ENCODE measurements around the gene NBPF20.
"Not testable (repeated sequence)": the region's sequence is repeated elsewhere in the genome, so short reads cannot be mapped to it uniquely, and the experiment has no call there.

The NBPF20 gene, protein sequence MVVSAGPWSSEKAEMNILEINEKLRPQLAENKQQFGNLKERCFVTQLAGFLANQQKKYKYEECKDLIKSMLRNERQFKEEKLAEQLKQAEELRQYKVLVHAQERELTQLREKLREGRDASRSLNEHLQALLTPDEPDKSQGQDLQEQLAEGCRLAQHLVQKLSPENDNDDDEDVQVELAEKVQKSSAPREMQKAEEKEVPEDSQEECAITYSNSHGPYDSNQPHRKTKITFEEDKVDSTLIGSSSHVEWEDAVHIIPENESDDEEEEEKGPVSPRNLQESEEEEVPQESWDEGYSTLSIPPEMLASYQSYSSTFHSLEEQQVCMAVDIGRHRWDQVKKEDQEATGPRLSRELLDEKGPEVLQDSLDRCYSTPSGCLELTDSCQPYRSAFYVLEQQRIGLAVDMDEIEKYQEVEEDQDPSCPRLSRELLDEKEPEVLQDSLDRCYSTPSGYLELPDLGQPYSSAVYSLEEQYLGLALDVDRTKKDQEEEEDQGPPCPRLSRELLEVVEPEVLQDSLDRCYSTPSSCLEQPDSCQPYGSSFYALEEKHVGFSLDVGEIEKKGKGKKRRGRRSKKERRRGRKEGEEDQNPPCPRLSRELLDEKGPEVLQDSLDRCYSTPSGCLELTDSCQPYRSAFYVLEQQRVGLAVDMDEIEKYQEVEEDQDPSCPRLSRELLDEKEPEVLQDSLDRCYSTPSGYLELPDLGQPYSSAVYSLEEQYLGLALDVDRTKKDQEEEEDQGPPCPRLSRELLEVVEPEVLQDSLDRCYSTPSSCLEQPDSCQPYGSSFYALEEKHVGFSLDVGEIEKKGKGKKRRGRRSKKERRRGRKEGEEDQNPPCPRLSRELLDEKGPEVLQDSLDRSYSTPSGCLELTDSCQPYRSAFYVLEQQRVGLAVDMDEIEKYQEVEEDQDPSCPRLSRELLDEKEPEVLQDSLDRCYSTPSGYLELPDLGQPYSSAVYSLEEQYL (N-terminal part only)

DNA sequence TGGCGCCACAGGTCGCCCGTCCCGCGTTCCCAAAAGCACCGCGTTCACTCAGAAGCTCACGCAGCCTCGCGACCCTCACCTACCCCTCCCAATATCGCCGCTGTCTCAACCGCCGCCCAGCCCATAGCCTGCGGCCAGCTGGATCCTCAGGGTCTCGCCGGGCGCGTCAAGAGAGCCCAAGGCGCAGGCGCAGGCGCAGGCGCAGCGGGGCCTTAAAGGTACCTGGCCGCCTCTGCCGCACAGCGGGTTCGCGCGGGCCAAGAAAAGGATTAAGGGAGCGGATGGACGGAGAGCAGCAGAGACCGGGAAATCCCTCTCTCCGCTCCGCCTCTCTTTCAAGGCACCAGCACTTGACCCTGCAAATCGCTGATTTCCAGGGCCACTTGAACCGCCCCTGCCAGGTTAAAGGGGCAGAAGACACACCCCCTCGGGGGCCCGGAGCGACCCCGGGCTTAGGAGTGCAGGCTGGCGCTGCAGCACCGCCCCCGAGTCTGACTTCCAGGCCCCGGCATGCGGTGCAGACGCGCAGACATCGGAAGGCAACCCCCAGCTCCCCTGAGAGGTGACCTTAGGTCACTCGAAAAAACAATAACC, at the start of gene NBPF20:
Gene NBPF20 (minus strand): TSS at position 168 of the 594 bp plus-strand sequence. CDS start 20,331 bp downstream, outside the sequence.
- DNase-seq = peak; percentile 34 to 73 (median 62)

DNA sequence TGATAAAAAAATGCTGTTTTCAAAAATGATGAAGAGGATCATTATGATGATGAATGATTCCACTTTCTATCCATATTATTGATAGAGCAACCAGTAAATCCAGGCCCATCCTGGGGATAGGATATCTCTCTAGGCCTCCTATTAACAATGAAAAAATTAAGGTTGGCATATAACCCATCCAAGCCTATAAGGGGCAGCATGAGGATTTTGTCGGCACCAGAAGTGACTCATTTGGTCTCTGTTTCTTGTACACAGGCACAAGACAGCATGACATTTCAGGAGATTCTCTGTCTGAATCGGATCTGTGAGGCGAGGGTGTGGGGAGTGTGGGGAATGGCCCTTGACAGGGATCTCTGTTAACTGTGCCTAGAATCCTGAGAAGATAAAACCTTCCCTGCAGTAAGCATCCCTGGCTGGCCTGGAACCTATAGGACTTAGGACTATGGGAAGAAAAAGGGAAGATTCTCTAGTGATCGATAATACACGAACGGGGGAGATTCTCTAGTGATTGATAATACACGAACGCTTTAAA, 49.5 kb upstream of the NBPF20 start:
- not testable (repeated sequence) for DNase-seq

DNA sequence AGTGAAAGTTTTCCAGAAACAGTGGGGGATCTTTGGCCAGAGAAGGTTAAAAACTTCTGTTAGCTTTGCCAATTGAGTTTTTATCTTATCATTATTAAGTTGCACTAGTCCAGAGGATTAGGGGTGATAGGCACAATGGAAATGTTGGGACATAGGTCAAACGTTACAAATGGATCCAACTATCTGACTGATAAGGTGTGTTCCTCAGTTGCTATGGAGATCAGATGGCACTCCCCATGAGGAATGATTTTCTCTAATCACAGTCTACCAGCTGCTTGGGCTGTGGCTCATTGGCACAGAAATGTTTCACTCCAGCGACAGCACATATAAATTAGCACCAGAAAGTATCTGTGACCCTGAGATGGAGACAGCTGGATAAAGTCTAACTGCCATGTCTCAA, 47.3 kb upstream of the NBPF20 start:
- DNase-seq = not testable (repeated sequence)

DNA sequence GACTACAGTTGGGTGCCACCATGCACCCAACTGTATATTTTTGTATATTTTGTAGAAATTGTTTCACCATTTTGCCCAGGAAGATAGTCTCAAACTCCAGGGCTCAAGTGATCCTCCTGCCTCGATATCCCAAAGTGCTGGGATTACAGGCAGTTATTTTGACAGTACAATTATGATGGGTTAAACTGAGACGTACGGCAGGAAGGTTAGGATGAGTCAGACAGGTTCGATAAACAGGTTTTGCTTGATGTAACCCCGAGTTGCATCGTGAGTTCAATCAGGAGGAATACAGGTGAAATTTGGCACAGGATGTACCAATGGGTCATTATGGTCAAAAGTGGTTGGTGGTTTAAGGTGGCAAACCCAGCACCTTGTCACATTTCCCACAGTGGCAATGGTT, 46.0 kb upstream of the NBPF20 start:
- DNase-seq = not testable (repeated sequence)

DNA sequence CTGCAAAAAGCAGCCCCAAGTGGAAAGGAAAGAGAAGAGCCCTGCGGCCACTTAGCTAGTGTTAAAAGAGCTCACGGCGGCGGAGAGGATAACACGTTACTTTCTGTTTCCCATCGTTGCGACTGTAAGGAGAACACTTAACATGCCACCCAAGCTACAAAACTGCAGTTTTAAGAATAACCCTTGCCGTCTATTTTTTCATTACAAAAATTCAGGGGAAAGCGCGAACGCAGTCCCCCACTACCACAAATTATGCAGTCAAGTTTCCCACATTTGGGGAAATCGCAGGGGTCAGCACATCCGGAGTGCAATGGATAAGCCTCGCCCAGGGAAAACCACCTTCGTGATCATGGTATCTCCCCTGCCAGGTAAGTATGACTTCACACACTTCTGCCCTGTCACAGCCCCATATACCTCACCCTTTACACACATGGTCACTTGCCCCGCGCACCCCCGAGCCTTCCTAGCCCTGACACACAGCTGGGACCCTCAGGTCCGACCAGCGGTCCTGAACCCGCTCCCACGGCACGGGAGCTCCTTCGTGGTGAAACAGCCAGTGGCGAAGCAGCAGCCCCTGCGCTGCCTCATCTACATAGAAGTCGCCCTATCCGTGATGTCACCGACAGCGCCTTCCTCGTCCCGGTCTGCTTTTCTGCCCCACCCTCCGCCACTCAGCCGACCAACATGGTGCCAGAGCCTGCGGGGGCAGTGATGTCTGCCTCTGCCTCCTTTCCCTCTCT, 40.2 kb upstream of the NBPF20 start:
- DNase-seq = peak; percentile 25 to 58 (median 35)

DNA sequence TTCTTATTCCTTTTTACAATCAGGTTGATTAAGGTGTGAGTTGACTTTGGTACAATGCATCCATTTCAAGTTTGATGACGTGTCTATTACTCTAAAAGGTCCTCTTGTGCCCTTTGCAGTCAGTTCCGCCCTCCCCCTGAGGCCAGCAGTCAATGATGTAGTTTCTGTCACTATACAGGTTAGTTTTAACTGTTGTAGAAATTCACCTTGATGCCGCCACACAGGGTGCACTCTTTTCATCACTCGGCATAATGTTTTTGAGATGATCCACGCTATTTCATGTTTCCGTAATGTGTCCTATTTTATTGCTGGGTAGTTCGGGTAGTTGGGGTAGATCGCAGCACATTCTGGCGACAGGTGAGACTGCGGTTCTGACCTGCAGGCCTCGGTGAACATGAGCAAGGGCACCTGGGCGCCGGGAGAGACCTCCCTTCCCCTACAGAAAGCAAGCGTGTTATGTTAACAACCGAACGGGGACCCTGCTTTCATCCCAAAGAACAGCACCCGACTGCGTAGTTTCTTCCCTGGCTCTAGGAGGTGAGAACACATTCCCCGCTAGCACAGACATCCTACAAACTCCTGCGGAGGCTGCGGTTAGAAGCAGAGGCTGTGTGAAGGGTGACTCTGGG, 39.4 kb upstream of the NBPF20 start:
- DNase-seq = not testable (repeated sequence)

DNA sequence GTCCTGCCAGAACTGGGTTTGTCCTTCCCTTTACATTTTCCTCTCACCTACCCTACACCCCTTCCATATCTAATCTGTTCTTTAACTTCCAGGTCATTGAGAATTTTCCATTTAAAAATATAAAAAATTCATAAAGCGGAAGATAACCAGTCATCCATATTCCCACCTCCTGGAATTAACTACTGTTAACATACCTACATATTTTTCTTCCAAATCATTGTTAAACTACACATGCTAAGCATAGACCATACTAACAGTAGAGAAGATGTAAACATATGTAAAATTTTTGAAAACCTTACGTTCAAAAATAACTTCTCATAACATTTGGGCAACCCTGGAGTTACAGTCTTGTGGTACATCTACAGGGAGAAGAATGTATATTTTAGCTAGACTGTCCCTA, 38.6 kb upstream of the NBPF20 start:
- not testable (repeated sequence) for DNase-seq

DNA sequence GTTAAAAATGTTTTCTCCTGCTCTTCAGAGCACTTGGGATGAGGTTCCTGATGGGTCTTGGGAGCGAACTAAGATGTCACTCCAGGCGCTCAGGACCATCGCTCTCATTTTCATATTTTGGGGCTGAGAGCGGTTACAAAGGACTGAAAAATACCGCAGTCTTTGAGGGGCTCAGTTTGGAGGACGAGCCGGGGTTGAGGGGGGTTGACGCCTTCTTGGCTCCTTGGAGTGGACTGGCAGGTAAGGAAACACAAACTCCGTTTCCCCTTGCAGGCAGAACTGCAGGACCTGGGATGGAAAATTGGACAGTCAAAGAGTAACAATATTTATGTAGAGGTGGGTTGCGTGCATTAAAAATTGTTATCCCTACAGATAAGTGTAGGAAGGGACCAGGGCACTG, 35.3 kb upstream of the NBPF20 start:
- DNase-seq = not testable (repeated sequence)

DNA sequence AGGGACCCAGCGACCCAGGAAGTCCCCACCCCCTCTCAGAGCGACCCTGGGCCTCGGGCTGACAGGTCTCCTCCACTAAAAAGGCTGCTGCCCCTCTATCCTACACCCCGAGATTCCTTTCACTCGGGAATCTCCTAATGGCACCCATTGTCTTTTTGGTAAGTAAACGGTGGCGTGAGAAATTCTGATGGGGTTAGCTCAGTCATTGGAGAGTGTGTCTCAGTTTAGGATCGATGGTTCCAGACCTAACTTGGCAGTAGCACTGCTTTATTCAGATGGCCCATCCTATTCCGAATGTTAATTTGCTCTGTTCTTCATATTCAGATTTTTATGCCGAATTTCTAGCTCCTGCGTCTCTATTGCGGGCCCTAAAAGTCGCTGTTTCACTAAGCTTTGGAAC, 34.6 kb upstream of the NBPF20 start:
- DNase-seq = not testable (repeated sequence)

DNA sequence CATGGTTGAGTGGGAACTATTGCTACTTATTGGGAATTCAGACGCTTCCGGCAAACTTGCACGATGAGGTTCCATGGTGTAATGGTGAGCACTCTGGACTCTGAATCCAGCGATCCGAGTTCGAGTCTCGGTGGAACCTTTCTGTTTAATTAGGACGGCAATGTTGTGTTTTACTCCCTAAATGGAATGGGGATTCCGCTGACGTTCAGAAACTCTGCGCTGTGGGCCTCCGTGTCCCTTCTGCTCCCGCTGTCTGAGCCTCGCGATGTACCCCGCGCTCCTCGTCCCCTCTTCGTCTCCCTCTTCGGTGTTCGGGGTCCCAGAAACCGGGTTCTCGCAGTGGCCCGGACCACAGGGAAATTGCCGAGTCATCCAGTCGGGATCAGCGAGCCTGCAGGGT, 34.2 kb upstream of the NBPF20 start:
- not testable (repeated sequence) for DNase-seq

DNA sequence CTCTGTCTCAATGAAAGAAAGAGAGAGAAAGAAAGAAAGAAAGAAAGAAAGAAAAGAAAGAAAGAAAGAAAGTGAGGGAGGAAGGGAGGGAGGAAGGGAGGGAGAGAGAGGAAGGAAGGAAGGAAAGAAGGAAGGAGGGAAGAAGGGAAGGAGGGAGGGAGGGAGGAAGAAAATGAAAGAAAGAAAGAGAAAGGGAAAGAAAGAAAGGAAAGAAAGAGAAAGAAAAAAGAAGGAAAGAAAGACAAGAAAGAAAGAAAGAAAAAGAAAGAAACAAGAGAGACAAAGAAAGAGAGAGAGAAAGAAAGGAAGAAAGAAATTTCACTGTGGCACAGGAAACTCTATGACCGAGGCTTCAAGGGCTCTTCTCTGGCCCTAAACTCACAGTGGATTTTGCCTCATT, 33.7 kb upstream of the NBPF20 start:
- not testable (repeated sequence) for DNase-seq

DNA sequence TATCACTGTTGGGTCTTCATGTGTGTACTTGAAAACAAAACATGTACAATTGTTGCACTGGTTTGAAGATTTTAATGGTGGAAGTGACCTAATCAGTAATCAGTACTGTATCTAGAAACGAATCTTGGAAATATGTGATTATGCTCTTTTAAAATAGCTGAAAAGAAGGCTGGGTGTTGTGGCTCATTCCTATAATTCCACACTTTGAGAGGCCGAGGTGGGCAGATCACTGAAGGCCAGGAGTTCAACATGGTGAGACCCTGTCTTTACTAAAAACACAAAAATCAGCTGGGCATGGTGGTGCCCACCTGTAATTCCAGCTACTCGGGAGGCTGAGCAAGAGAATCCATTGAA, 29.4 kb upstream of the NBPF20 start:
- DNase-seq = not testable (repeated sequence)

DNA sequence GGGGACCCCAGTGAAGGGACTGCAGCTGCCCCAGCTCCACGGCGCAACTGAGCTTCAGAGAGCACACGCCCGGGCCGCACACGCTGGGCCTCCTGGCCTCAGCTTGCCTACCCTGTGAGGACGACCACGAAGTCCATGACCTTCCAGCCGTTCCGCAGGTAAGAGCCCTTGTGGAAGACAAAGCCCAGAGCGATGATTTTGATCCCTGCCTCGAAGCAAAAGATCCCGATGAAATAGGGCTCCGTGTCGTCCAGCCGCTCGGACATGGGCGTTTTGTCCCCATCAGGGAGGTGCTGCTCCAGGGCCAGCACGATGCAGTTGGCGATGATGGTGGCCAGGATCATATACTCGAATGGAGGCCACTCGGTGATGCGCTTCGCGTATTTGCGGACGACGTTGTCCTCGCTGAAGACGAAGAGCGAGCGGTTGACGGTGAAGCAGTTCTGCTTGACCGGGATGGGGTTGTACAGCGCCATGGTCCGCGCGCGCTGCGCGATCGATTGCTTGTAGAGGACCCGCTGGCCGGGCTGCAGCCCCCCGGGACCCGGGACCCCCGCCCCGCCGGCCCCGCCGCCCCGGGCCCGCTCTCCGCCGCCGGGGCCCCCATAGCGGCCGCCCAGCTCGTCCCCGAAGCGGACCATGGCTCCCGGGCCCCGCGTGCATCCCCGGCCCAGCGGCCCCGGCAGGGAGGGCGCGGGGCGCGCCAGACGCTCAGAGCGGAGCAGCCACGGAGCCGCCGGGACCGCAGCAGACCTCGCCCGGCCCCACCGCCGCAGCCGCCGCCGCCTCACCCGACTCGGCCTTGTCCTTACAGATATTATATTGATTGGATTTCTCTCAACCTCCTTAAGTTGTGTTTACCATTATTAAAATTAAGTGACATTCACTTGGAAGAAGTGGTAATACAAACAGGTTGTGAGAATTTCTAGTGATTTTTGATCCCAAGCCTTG, 28.7 kb upstream of the NBPF20 start:
- not testable (repeated sequence) for DNase-seq

DNA sequence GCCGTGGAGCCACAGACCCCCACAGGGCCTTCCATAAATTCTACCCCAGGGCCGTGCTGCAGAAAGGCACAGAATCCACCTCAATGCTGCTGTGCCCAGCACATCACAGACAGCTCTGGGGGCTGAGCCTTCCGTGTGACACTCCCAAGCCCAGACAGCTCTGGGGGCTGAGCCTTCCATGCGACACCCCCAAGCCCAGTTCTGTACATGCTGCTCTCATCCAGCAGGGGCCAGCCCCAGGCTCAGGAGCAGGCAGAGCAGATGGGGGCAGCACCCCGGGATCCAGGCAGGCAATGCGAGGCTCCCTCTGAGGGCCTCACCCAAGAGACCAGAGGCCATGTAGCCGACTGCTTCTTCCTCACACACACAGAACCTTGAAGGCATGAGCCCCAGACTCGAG, 27.1 kb upstream of the NBPF20 start:
- not testable (repeated sequence) for DNase-seq

DNA sequence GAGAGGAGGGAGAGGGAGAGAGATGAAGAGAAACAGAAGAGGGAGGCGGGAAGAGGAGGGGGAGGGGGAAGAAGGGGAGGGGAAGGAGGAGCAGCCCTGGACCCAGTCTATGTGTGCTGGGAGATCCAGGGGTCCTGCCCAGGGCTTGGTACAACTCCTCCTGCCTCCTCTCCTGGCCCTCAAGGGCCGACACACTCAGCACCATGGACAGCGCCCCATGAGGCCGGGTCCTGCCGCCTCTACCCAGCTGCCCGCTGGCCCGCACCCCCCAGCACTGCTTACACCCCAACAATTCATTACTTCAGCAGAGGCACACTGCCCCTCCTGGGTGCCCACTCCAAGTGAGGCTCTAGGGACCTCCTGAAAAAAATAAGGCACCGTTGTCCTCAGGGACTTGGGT, 26.5 kb upstream of the NBPF20 start:
- DNase-seq = not testable (repeated sequence)

DNA sequence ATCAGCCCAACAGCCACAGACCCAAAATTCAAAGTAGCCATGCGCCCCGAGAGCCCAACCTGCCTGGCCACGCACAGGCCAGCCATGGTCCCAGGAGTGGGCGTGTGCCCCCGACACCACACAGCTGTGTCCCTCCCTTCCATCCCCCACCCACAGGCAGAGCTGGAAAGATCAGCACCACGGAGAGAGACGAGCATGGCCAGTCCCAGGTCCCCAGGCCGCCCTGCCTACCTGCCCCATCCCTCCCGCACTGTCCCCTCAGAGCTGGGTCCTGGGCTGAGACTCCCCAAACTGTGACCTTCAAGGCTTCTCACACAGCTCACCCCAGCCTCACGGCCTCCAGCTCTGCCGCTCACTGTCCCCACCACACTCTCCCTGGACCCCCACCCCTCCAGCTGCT, 19.8 kb upstream of the NBPF20 start:
- not testable (repeated sequence) for DNase-seq

DNA sequence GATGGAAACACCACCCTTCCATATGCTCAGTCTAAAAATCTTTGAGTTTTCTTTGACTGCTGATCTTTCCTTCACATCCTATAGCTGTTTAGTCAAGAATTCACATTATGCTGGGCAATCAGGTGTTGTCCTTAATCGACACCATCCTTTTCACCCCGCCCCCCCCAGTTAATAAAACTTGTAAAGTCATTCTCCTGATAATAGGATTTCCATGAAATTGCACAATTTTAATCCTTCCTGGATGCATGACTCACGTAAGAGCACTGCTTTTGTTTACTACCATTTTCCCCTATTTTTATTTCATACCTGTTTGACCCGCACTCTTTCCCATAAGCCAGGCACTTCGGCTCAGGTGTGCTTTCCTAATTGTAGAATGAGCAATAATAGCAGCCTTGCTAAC, 16.9 kb upstream of the NBPF20 start:
- not testable (repeated sequence) for DNase-seq

DNA sequence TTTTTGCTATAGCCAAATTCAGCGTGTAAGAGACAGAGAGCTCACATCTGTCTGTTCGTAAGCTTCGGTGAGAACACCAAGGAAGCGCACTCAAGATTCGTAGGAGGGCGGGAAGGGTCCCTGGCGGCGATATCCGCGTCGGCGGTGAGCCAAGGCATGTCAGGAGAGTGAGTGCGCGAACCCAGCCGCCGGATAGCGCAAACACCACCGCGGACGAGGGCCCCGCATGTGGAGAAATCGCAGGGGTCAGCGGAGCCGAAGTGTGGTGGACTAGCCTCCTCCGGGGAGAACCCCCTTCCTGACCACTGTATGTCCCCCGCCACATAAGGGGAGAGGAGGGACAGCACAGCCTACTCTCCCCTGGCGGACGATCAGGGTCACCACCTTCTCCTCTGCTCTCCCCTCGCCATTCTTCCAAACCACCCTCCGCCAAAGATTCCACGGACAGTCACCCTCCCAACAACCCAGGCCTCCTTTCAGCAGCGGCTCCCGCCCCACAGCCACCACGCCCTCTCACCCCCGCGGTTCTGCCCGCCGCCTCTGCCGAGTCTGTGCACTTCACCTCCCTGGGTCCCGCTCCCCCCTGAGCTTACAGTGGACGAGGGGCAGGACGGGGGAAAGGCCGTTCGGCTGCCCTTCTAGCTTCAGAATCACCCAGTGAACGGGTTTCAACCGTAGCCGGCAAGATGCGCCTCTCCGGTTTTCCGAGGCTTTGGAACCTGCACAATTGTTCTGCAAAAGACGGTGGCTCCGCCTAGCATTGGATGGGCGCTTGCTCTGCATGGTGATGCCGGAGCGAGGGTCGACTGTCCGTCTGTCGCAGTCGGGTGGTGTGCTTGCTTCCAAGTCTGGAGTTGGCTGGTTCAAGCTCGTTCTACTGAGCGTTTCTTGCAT, 6.2 kb upstream of the NBPF20 start:
- not testable (repeated sequence) for DNase-seq

DNA sequence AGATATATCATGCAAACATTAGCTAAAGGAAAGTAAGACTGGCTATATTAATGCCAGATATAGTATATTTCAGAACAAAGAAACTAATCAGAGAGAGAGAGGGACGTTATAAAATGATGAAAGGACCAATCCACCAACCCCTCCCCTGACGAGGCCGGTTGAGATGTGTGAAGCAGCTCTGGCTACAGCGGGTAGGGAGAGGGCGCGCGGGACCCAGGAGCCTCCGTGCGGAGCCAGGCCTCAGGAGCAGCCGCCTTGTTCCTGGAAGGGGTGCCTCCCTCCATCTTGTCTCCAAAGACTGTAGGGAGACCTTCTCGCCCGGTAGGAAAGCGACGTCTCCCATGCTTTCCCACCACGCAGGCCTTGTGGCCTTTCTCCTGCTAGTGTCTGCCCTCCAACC, 5.4 kb upstream of the NBPF20 start:
- not testable (repeated sequence) for DNase-seq

Measured in activated naive CD4-positive, alpha-beta T cell (primary cell).